Panc1 (cell line): ENCODE measurements around the gene CCDC127. TPM values are rescaled to one million over a fixed set of nuclear protein-coding genes. Genes with fewer than 3 reads are reported as not detected.

Source experiments
- ATAC-seq: fragments of 200-7000 bp; cut with Tn5 transposase; 2 replicates; pipeline ENCODE4 v1.9.1; 2020; ENCODE audit warnings: mild to moderate bottlenecking, moderate library complexity
- BruUV-seq: library from RNA; stranded (reverse); fragments of 400-500 nt; replicated peaks from 2 replicates; lab custom pipeline; 2021; lab: Mats Ljungman, UMichigan
- CTCF ChIA-PET: fragments of 300-600 bp; sonication (Branson Sonifier 250); formaldehyde crosslinking; loops from one replicate; lab custom pipeline; 2022; ENCODE audit warnings: antibody characterized with exemption; lab: Charles Lee
- POLR2A ChIA-PET: fragments of 300-600 bp; sonication (Branson Sonifier 250); formaldehyde crosslinking; loops from one replicate; lab custom pipeline; 2022; ENCODE audit warnings: antibody characterized with exemption; lab: Charles Lee
- DNase-seq: peaks from one replicate; pipeline ENCODE4 v3.0.0-alpha.2; 2010; ENCODE audit warnings: low read depth, low spot score
- H3K27ac ChIP-seq: 2 replicates; pipeline ENCODE4 v1.5.1; 2011; ENCODE audit warnings: mild to moderate bottlenecking, low read length, inconsistent platforms
- H3K27me3 ChIP-seq: fragments of 200-500 bp; sonication (Bioruptor generic); 2 replicates; pipeline ENCODE4 v1.6.0; 2014; ENCODE audit warnings: low read length, inconsistent platforms; ENCODE audit not compliant: control insufficient read depth, insufficient read depth
- H3K36me3 ChIP-seq: fragments of 200-500 bp; sonication (Bioruptor generic); 2 replicates; pipeline ENCODE4 v1.5.1; 2014; ENCODE audit warnings: inconsistent platforms, mild to moderate bottlenecking, low read length, moderate library complexity; ENCODE audit not compliant: control insufficient read depth, insufficient read depth
- H3K4me1 ChIP-seq: 2 replicates; pipeline ENCODE4 v1.5.1; 2011; ENCODE audit warnings: inconsistent platforms, mild to moderate bottlenecking, low read length, moderate library complexity; ENCODE audit not compliant: control insufficient read depth, insufficient read depth
- H3K4me3 ChIP-seq, 2 experiments: 2 replicates each; pipeline ENCODE4 v1.5.1; 2011 to 2012; ENCODE audit warnings: low read depth in 2 of 2, low read length in 2 of 2, mild to moderate bottlenecking in 2 of 2, inconsistent platforms in 1 of 2, moderate library complexity in 1 of 2
- H3K9me3 ChIP-seq: fragments of 200-500 bp; sonication (Bioruptor generic); 2 replicates; pipeline ENCODE4 v1.5.1; 2014; ENCODE audit warnings: low read depth, mild to moderate bottlenecking, inconsistent platforms, low read length, moderate library complexity; ENCODE audit not compliant: control insufficient read depth, insufficient read depth
- CTCF ChIP-seq: fragments of 450-650 bp; IDR thresholded peaks from 2 replicates; pipeline ENCODE4 v1.5.1; 2017; ENCODE audit warnings: mild to moderate bottlenecking
- POLR2AphosphoS5 ChIP-seq: IDR thresholded peaks from 2 replicates; pipeline ENCODE4 v1.6.1; 2012; ENCODE audit warnings: mild to moderate bottlenecking, low read depth, low read length, moderate library complexity
- REST ChIP-seq, 2 experiments: IDR thresholded peaks; 2 replicates each; pipeline ENCODE4 v1.6.1; 2011 to 2012; ENCODE audit warnings: low read depth in 2 of 2, control low read depth in 1 of 2, low read length in 1 of 2, mild to moderate bottlenecking in 1 of 2, moderate library complexity in 1 of 2; ENCODE audit not compliant: insufficient read depth in 1 of 2
- SIN3A ChIP-seq: IDR thresholded peaks from 2 replicates; pipeline ENCODE4 v1.6.1; 2012; ENCODE audit warnings: low read depth, mild to moderate bottlenecking, low read length, moderate library complexity, borderline replicate concordance; ENCODE audit not compliant: insufficient read depth
- TCF7L2 ChIP-seq: IDR thresholded peaks from 2 replicates; pipeline ENCODE4 v1.6.1; 2011; ENCODE audit warnings: mild to moderate bottlenecking, low read depth, low read length, inconsistent platforms
- in situ Hi-C: cut with HindIII; loops from 2 replicates; pipeline ENCODE4 v1.10.0; 2016; ENCODE audit warnings: low sequenced_read_pairs, low pct_unique_long_range_greater_than_20kb
- intact Hi-C: fragments of 100-400 bp; cut with micrococcal nuclease; formaldehyde crosslinking; loops from one replicate; pipeline ENCODE4 v1.10.0; 2022; ENCODE audit not compliant: unreplicated experiment
- total RNA-seq: library from RNA; stranded (reverse); gene quantifications from one replicate; pipeline ENCODE4 v1.2.1, GENCODE V29; 2021; ENCODE audit not compliant: unreplicated experiment

Gene CCDC127
- total RNA-seq, 1 experiment from 2014 or later = 8.1 TPM

GRCh38 chr5:172841-173251, 45.1 kb downstream of the CCDC127 start:
- intact Hi-C loops (no loop called here), in situ Hi-C loops (no loop called here)
- TF ChIP-seq CTCF = no peak
- TF ChIP-seq TCF7L2 = no peak
- TF ChIP-seq SIN3A = no peak
- no peak for TF ChIP-seq REST (IDR thresholded peaks at IDR 0.05; ENCODE audit: insufficient read depth in 1 of 2, low read depth in 2 of 2, low read length in 1 of 2)
- TF ChIP-seq POLR2AphosphoS5 = no peak
- Histone ChIP-seq H3K27ac (no peak overlapping the region), H3K4me3 (no peak overlapping the region), H3K9me3 (no peaks in the 10 kb centered on the region), H3K4me1 (0 out of 2 replicates have a peak, but pooled peaks cover 5% of the 10 kb centered on the region), H3K27me3 (no peaks in the 10 kb centered on the region; the same call in 1 of the 2 replicates), H3K36me3 (no peaks in the 10 kb centered on the region)
- no TSS peak for BruUV-seq
- no peak for ATAC-seq
- no peak for DNase-seq
- ChIA-PET CTCF (no interaction called here), POLR2A (no interaction called here)

GRCh38 chr5:172421-172820, 45.5 kb downstream of the CCDC127 start:
- BruUV-seq = no TSS peak
- CTCF ChIA-PET = no interaction called here
- in situ Hi-C loops = no loop called here

More at GRCh38 chr5:172421-172820, 45.5 kb downstream of the CCDC127 start:
- intact Hi-C loops = no loop called here
- Histone ChIP-seq H3K36me3 (no peaks in the 10 kb centered on the region), H3K4me1 (0 out of 2 replicates have a peak, but pooled peaks cover 6% of the 10 kb centered on the region), H3K27me3 (no peaks in the 10 kb centered on the region; the same call in 1 of the 2 replicates), H3K9me3 (no peaks in the 10 kb centered on the region), H3K27ac (no peak overlapping the region), H3K4me3 (no peak overlapping the region)
- no peak for ATAC-seq
- no peak for DNase-seq
- POLR2A ChIA-PET = no interaction called here
- TF ChIP-seq TCF7L2 (no peak), REST (IDR thresholded peaks at IDR 0.05; ENCODE audit: insufficient read depth in 1 of 2, low read depth in 2 of 2, low read length in 1 of 2) (no peak), CTCF (no peak), POLR2AphosphoS5 (no peak), SIN3A (no peak)
